H1 (cell line): ENCODE measurements around the gene BRD4.

Source experiments
- EP300 ChIP-seq, 2 experiments: IDR thresholded peaks; 1 replicate in 1 of 2; 2 replicates in 1 of 2; pipeline ENCODE4 v1.6.1; 2011 to 2012; ENCODE audit warnings: low read depth in 2 of 2, low read length in 2 of 2, mild to moderate bottlenecking in 2 of 2, borderline replicate concordance in 1 of 2, inconsistent platforms in 1 of 2, moderate library complexity in 1 of 2
- EZH2 ChIP-seq: fragments of 200-600 bp; sonication (generic); IDR thresholded peaks from 2 replicates; pipeline ENCODE4 v1.7.1; 2012; ENCODE audit warnings: low read depth, mild to moderate bottlenecking, moderate library complexity, low read length, inconsistent platforms; ENCODE audit not compliant: severe bottlenecking
- NRF1 ChIP-seq: IDR thresholded peaks from 2 replicates; pipeline ENCODE4 v1.6.1; 2011; ENCODE audit warnings: mild to moderate bottlenecking, low read depth, low read length, improper control_type of control experiment
- POLR2A ChIP-seq, 2 experiments: IDR thresholded peaks; 1 replicate in 1 of 2; 2 replicates in 1 of 2; pipeline ENCODE4 v1.6.1; 2011; ENCODE audit warnings: low read depth in 2 of 2, low read length in 2 of 2, mild to moderate bottlenecking in 2 of 2; ENCODE audit errors: control extremely low read depth in 1 of 2
- TAF1 ChIP-seq: IDR thresholded peaks from 2 replicates; pipeline ENCODE4 v1.6.1; 2011; ENCODE audit warnings: mild to moderate bottlenecking, low read depth, low read length
- TF ChIP-seq, protein P1 (sequence below), 3 experiments: IDR thresholded peaks; 1 replicate in 2 of 3; 2 replicates in 1 of 3; pipeline versions ENCODE4 v1.5.1 to v1.6.1; 2011; ENCODE audit warnings: low read length in 3 of 3, mild to moderate bottlenecking in 3 of 3, inconsistent platforms in 2 of 3, low read depth in 1 of 3, moderate library complexity in 1 of 3; ENCODE audit not compliant: insufficient read depth in 1 of 3; ENCODE audit errors: control extremely low read depth in 1 of 3

GRCh38 chr19:15368051-15368632, 35.8 kb upstream of the BRD4 start:
- TF ChIP-seq POLR2A (IDR thresholded peaks at IDR 0.05; ENCODE audit: control extremely low read depth in 1 of 2, low read depth in 2 of 2, low read length in 2 of 2): no peak
- TF ChIP-seq EZH2: no peak
- TF ChIP-seq, protein P1, sequence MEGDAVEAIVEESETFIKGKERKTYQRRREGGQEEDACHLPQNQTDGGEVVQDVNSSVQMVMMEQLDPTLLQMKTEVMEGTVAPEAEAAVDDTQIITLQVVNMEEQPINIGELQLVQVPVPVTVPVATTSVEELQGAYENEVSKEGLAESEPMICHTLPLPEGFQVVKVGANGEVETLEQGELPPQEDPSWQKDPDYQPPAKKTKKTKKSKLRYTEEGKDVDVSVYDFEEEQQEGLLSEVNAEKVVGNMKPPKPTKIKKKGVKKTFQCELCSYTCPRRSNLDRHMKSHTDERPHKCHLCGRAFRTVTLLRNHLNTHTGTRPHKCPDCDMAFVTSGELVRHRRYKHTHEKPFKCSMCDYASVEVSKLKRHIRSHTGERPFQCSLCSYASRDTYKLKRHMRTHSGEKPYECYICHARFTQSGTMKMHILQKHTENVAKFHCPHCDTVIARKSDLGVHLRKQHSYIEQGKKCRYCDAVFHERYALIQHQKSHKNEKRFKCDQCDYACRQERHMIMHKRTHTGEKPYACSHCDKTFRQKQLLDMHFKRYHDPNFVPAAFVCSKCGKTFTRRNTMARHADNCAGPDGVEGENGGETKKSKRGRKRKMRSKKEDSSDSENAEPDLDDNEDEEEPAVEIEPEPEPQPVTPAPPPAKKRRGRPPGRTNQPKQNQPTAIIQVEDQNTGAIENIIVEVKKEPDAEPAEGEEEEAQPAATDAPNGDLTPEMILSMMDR (IDR thresholded peaks at IDR 0.05; ENCODE audit: control extremely low read depth in 1 of 3, insufficient read depth in 1 of 3, low read depth in 1 of 3, low read length in 3 of 3): no peak
- TF ChIP-seq TAF1: no peak
- no peak for TF ChIP-seq NRF1
- TF ChIP-seq EP300 (IDR thresholded peaks at IDR 0.05; ENCODE audit: borderline replicate concordance in 1 of 2, low read depth in 2 of 2, low read length in 2 of 2): no peak
